ENCODE data around the gene DBP.
"Not testable (repeated sequence)": the region's sequence is repeated elsewhere in the genome, so short reads cannot be mapped to it uniquely, and the experiment has no call there.

The DBP gene

GRCh38 chr19:48639483-48640375, 2.5 kb upstream of the DBP start:
- DNase-seq (ENCODE audit: low read depth in 2 of 2): no peak

- no peak for DNase-seq (ENCODE audit: low read depth in 2 of 2)
These were observed 1.7 kb upstream of the DBP start for GRCh38 chr19:48638831-48639381.

- peak; percentile 55 to 75 for DNase-seq (ENCODE audit: low read depth in 2 of 2)
These were observed 1.0 kb upstream of the DBP start for GRCh38 chr19:48637948-48638830.

- DNase-seq (ENCODE audit: low read depth in 2 of 2): peak; percentile 99 to 100
These were observed 319 bp upstream of the DBP start for GRCh38 chr19:48637449-48637947.

GRCh38 chr19:48635966-48636858, 967 bp downstream of the DBP start:
- DNase-seq (ENCODE audit: low read depth in 2 of 2): no peak

GRCh38 chr19:48635263-48635965, 1.8 kb downstream of the DBP start:
- peak; percentile 55 to 57 for DNase-seq (ENCODE audit: low read depth in 2 of 2)

- peak; percentile 81 to 83 for DNase-seq (ENCODE audit: low read depth in 2 of 2)
These were observed 2.5 kb downstream of the DBP start for GRCh38 chr19:48634424-48635262.

- DNase-seq (ENCODE audit: low read depth in 2 of 2): no peak
These were observed 3.2 kb downstream of the DBP start for GRCh38 chr19:48634036-48634342.

GRCh38 chr19:48633148-48634035, 3.8 kb downstream of the DBP start:
- DNase-seq (ENCODE audit: low read depth in 2 of 2): no peak

GRCh38 chr19:48632692-48633147, 4.5 kb downstream of the DBP start:
- DNase-seq (ENCODE audit: low read depth in 2 of 2): no peak

GRCh38 chr19:48632286-48632685, 4.9 kb downstream of the DBP start:
- not testable (repeated sequence) for DNase-seq (ENCODE audit: low read depth in 2 of 2)

- DNase-seq (ENCODE audit: low read depth in 2 of 2): no peak
These were observed 6.0 kb downstream of the DBP start for GRCh38 chr19:48631225-48631624.

GRCh38 chr19:48630296-48631063, 6.7 kb downstream of the DBP start:
- DNase-seq (ENCODE audit: low read depth in 2 of 2): no peak

GRCh38 chr19:48629599-48630295, 7.4 kb downstream of the DBP start:
- no peak for DNase-seq (ENCODE audit: low read depth in 2 of 2)

GRCh38 chr19:48629297-48629598, 7.9 kb downstream of the DBP start:
- no peak for DNase-seq (ENCODE audit: low read depth in 2 of 2)

- no peak for DNase-seq (ENCODE audit: low read depth in 2 of 2)
These were observed 8.5 kb downstream of the DBP start for GRCh38 chr19:48628486-48629296.

All from activated CD8-positive, alpha-beta memory T cell treated with anti-CD3 and anti-CD28 coated beads for 4 hours (primary cell).